Breast epithelium (tissue), 4 donors: Measurements from ENCODE around the gene ST6GALNAC4. TPM values are rescaled to one million over a fixed set of nuclear protein-coding genes. Genes with fewer than 3 reads are reported as not detected.
A peak's percentile ranks its signal among the peaks of the same experiment; 100 is the strongest.

Experiments used
- DNase-seq, 2 donors: peaks; one replicate each; pipeline ENCODE4 v3.0.0-alpha.2; 2019; ENCODE audit warnings: low spot score in 2 of 2
- H3K27ac ChIP-seq, 2 donors: fragments of 200-600 bp; sonication (generic) in 1 of 2; one replicate each; pipeline ENCODE4 v1.5.1; 2016 to 2019; ENCODE audit warnings: mild to moderate bottlenecking in 1 of 2
- H3K27me3 ChIP-seq, 2 donors: fragments of 200-600 bp; sonication (generic) in 1 of 2; one replicate each; pipeline versions ENCODE4 v1.5.1 to v1.6.0; 2017 to 2019; ENCODE audit warnings: control low read depth in 1 of 2, mild to moderate bottlenecking in 1 of 2
- H3K36me3 ChIP-seq: fragments of 200-600 bp; one replicate; pipeline ENCODE4 v1.5.1; 2019
- H3K4me1 ChIP-seq, 2 donors: fragments of 200-600 bp; sonication (generic); one replicate each; pipeline ENCODE4 v1.5.1; 2016 to 2019; ENCODE audit warnings: control low read depth in 1 of 2
- H3K4me3 ChIP-seq, 3 donors: fragments of 200-600 bp; sonication (generic); 1 replicate in 2 of 3; 2 replicates in 1 of 3; pipeline ENCODE4 v1.5.1; 2016 to 2019; ENCODE audit warnings: mild to moderate bottlenecking in 3 of 3, moderate library complexity in 2 of 3
- H3K9me3 ChIP-seq, 2 donors: fragments of 200-600 bp; sonication (generic) in 1 of 2; one replicate each; pipeline ENCODE4 v1.5.1; 2016 to 2019; ENCODE audit warnings: control low read depth in 1 of 2
- CTCF ChIP-seq, 3 donors: fragments of 450-650 bp; IDR thresholded peaks; one replicate each; pipeline ENCODE4 v1.5.1; 2016 to 2017; ENCODE audit warnings: antibody characterized with exemption in 3 of 3, mild to moderate bottlenecking in 3 of 3, moderate library complexity in 3 of 3
- POLR2A ChIP-seq: fragments of 450-650 bp; IDR thresholded peaks from one replicate; pipeline ENCODE4 v1.6.1; 2016; ENCODE audit warnings: antibody characterized with exemption, mild to moderate bottlenecking, moderate library complexity
- POLR2AphosphoS5 ChIP-seq, 3 donors: sonication (generic); formaldehyde crosslinking; IDR thresholded peaks; one replicate each; pipeline ENCODE4 v1.6.1; 2017; ENCODE audit warnings: antibody characterized with exemption in 3 of 3
- intact Hi-C: fragments of 100-400 bp; cut with DNase I; formaldehyde crosslinking; loops from one replicate; pipeline ENCODE4 v1.15.1; 2023; ENCODE audit warnings: low total_unique reads
- total RNA-seq, 3 donors: library from RNA; depleted of rRNA; stranded (reverse); fragments of >200 nt; gene quantifications; one replicate each; pipeline ENCODE4 v1.1.0, GENCODE V29; 2016

ST6GALNAC4 gene
- total RNA-seq, 3 donors from 2014 or later: 17.6 to 44.6 (median 24.0) TPM

- H3K9me3 ChIP-seq: no peaks in the 10 kb centered on the region
- no peaks in the 10 kb centered on the region for H3K27me3 ChIP-seq
- H3K4me1 ChIP-seq: peaks cover 0 to 9% of the 10 kb centered on the region in 2 donors
- intact Hi-C loops: no loop called here
- DNase-seq: no peak
- H3K27ac ChIP-seq: peak overlapping the region; percentile 31 to 33
- TF ChIP-seq POLR2AphosphoS5 (IDR thresholded peaks at IDR 0.05) (no peak), CTCF (IDR thresholded peaks at IDR 0.05) (no peak), POLR2A (no peak)
- H3K4me3 ChIP-seq: no peak overlapping the region
- H3K36me3 ChIP-seq: no peaks in the 10 kb centered on the region
Measured at GRCh38 chr9:127945338-127945737, 28.5 kb upstream of the ST6GALNAC4 start.

- H3K4me3 ChIP-seq: no peak overlapping the region
- intact Hi-C loops: loop anchor here (5.0 kb wide), 1 partner anchor 93 kb away; no protein-coding TSS in a partner anchor
- H3K9me3 ChIP-seq: no peaks in the 10 kb centered on the region
- TF ChIP-seq CTCF (IDR thresholded peaks at IDR 0.05): no peak
- TF ChIP-seq POLR2A: no peak
- no peak for TF ChIP-seq POLR2AphosphoS5 (IDR thresholded peaks at IDR 0.05)
- H3K27ac ChIP-seq: peak overlapping the region; percentile 43 to 51
- H3K4me1 ChIP-seq: peaks cover 0 to 9% of the 10 kb centered on the region in 2 donors
- DNase-seq: no peak
- no peaks in the 10 kb centered on the region for H3K36me3 ChIP-seq
- no peaks in the 10 kb centered on the region for H3K27me3 ChIP-seq
Measured at GRCh38 chr9:127944586-127945218, 27.9 kb upstream of the ST6GALNAC4 start.

DNA sequence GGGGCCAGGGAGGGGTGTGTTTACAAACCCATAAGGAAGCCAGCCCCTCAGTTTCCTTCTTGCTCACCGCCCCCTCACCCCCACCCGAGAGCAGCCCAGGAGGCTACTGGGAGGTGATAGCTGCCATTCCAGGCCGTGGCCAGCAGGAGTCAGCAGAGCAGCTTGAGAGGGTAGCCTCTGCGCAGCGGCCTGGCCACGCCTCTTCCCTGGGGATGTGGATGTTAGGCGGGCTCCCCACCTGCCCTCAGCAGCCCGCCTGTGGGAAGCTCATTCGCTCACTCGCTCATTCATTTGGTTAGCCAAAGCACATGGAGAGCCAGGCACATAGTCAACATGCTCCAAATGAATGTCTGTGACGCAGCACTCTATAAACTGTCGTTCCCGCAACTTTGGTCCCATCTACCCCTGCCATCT lies 26.9 kb upstream of the ST6GALNAC4 start:
- Histone ChIP-seq H3K4me3 (no peak overlapping the region), H3K27me3 (no peaks in the 10 kb centered on the region), H3K4me1 (peaks cover 1 to 9% of the 10 kb centered on the region in 2 donors), H3K27ac (peak overlapping the region; percentile 43 to 51), H3K9me3 (no peaks in the 10 kb centered on the region), H3K36me3 (no peaks in the 10 kb centered on the region)
- intact Hi-C loops: loop anchor here (2.0 to 5.0 kb wide), 2 partner anchors 63 to 94 kb away; no protein-coding TSS in a partner anchor
- peak in 2 of 3 donors; percentile 22 to 66 for TF ChIP-seq POLR2AphosphoS5 (IDR thresholded peaks at IDR 0.05)
- TF ChIP-seq CTCF (IDR thresholded peaks at IDR 0.05): peak; percentile 67 to 92 (median 89)
- TF ChIP-seq POLR2A: no peak
- peak; percentile 68 to 83 for DNase-seq

DNA sequence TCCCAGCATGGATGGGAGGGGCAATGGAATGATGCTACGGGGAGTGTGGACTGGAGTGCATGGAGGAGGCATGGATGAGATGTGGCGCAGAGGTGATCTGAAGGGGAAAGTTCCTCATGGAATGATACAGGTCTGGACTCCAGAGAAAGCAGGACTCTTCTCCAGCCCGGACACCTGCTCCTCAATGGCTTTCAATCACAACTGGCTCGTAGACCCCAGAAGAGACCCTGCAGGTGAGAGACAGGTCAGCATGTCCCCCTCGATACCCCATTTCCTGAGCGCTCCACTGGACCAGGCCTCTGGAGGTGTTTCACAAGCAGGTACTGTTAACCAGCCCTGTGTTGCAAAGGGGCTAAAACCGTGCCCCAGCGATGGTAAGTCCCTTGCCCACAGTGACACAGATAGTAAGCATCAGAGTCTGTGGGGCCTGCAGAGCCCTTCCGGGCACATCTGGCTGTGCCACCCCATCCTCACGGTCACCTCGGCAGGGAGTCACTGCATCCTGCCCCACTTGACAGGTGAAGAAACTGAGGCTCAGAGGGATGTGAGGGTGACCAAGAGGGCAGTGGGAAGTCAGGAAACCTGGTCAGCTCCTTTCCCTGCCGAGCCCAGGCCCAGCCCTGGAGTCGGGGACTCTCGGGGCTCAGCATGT lies 26.3 kb upstream of the ST6GALNAC4 start:
- intact Hi-C loops: loop anchor here (2.0 to 5.0 kb wide), 2 partner anchors 62 to 94 kb away; no protein-coding TSS in a partner anchor
- Histone ChIP-seq H3K9me3 (no peaks in the 10 kb centered on the region), H3K4me1 (peaks cover 7 to 12% of the 10 kb centered on the region in 2 donors), H3K27ac (peak overlapping the region; percentile 43 to 69), H3K36me3 (no peaks in the 10 kb centered on the region), H3K4me3 (no peak overlapping the region), H3K27me3 (no peaks in the 10 kb centered on the region)
- TF ChIP-seq POLR2A: no peak
- TF ChIP-seq CTCF (IDR thresholded peaks at IDR 0.05): no peak
- TF ChIP-seq POLR2AphosphoS5 (IDR thresholded peaks at IDR 0.05): no peak
- DNase-seq: no peak
